ENCODE measurements around the gene NT5DC2.
A peak's percentile ranks its signal among the peaks of the same experiment; 100 is the strongest.

Gene NT5DC2

DNA sequence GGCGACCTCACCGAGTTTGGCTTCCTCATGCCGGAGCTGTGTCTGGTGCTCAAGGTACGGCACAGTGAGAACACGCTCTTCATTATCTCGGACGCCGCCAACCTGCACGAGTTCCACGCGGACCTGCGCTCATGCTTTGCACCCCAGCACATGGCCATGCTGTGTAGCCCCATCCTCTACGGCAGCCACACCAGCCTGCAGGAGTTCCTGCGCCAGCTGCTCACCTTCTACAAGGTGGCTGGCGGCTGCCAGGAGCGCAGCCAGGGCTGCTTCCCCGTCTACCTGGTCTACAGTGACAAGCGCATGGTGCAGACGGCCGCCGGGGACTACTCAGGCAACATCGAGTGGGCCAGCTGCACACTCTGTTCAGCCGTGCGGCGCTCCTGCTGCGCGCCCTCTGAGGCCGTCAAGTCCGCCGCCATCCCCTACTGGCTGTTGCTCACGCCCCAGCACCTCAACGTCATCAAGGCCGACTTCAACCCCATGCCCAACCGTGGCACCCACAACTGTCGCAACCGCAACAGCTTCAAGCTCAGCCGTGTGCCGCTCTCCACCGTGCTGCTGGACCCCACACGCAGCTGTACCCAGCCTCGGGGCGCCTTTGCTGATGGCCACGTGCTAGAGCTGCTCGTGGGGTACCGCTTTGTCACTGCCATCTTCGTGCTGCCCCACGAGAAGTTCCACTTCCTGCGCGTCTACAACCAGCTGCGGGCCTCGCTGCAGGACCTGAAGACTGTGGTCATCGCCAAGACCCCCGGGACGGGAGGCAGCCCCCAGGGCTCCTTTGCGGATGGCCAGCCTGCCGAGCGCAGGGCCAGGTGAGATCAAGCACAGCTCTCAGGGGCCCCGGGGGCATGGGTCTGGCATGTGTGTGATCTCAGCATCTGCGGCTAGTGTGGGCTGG is 45.6 kb downstream of the NT5DC2 start:
- DNase-seq: no peak

- DNase-seq: no peak
These were observed 46.4 kb downstream of the NT5DC2 start for GRCh38 chr3:52487050-52487787.

DNA sequence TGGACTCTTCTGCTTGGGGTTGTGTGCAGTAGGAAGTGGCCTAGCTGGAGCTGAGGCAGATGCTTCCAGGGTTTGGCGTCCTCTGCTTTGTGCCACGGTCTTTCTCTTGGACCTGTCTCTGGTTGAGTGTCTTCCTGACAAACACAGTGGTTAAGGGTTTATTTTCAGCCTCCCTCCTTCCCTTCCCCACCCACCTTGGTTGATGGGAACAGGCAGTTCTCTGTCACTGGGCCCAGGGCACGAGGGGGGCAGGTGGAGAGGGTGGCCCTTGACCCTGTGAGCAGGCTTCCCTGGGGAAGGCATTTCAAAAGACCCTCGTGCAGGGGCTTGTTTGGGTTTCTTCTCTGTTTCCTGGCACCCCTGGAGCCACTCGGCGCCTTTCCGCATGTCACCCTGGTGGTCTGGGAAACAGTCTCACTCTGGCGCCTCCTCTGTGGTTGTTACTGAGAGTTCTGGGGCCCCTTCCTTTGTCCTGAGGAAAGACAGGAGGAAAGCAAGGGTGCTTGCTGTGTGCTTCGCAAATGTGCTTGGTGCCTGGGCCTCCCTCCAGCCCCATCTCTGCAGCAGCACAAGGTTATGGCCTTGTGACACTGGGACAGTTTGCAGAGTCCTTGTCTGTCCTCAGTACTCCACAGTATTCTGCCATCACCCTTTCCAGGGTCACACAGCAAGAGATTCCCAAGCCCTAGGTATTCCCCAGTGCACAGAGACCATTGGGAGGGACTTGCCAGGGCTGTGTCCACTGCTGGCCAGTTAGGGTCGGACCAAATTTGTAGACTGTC is 48.8 kb downstream of the NT5DC2 start:
- DNase-seq: no peak

- no peak for DNase-seq
These were observed 49.9 kb downstream of the NT5DC2 start for GRCh38 chr3:52483577-52484381.

GRCh38 chr3:52483081-52483480 is 50.6 kb downstream of the NT5DC2 start:
- no peak for DNase-seq

DNA sequence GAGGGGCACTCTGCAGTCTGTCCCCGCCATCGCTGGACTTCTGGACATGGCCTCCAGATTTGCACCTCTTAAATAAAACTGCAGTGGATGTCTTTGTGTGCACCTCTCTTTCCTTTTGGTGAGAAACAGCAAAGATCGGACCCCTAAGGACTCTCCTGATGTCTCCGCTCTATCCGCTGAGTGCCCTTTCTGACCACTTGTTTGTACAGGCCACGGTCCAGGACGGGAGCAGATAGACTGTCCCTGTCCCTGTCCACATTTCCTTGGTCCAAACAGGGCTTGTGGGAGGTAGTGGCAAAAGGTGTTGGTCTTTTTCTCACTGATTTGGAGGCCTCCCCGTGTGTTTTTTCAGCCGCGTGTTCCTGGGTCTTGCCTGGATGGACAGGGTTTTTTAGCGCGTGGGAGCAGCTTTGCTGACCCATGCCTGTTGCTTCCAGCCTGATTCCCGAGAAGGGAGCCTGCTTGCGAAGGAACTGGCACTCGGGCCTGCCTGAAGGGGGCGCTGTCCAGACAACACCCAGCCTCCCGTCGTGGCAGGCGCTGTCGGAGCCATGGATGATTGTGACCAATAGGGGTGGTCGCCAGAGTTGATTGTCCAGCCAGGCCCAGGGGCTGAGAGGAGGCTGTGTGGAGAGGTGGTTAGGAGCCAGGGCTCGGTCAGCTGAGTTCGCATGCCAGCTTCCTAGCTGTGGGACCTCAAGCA is 51.7 kb downstream of the NT5DC2 start:
- peak; percentile 49 for DNase-seq

DNA sequence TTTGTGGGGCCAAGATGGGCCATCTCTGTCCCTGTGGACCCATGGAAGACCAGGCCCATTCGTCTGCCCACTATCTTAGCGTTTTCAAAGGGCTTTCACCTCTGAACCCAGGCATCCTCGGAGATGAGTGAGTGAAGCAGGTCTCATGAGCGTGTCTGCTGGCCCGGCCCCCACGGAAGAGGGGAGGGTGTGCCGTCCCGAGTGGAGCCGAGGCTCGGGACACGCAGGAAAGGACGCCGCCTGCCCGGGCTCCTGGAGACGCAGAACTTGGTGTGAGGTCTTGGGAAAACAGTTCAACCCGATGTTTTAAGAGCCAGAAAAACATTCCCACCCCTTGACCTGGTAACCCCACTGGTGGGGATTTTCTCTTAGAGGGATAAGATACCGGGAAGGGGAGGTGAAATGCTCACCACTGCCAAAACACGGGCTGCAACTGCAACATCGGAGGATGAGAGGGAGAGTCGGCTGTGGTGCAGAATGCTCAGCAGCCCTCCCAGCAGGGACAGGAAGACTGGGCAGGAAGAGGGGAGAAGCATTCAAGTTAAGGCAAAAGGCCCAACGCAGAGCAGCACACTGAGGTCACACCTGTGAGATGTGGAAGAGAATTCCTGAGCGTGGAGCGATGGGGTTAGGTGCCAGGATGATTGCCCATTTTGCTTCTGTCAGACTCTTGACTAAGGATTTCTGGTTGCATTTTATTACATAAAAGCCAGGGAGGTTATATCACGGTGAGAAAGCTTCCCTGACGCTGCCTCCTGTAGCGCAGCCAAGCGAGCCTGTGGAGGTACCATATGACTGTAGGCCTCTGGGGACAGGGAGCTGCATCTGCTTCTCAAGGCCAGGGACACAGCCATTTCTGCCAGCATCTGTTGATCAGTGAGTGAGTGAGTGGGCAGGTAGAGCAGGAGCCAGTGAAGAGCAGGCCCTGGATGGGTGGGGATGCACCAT is 52.6 kb downstream of the NT5DC2 start:
- peak; percentile 22 for DNase-seq

- DNase-seq: no peak
These were observed 53.6 kb downstream of the NT5DC2 start for GRCh38 chr3:52479877-52480575.

GRCh38 chr3:52479037-52479876 is 54.4 kb downstream of the NT5DC2 start:
- DNase-seq: no peak

DNA sequence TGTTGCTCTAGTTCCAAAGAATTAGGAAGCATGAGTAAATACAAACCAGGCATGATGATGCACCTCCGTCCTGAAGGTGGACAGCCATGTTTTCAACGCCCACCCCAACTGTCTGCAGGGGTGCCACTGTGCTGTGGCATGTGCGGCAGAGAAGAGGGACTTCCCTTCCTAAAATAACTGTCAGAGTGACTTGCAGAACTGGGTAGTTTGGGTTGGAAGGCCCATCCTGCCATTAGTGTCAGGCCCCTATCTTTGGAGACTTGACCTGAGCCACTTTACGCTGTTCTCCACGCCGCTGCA is 55.9 kb downstream of the NT5DC2 start:
- DNase-seq: no peak

DNA sequence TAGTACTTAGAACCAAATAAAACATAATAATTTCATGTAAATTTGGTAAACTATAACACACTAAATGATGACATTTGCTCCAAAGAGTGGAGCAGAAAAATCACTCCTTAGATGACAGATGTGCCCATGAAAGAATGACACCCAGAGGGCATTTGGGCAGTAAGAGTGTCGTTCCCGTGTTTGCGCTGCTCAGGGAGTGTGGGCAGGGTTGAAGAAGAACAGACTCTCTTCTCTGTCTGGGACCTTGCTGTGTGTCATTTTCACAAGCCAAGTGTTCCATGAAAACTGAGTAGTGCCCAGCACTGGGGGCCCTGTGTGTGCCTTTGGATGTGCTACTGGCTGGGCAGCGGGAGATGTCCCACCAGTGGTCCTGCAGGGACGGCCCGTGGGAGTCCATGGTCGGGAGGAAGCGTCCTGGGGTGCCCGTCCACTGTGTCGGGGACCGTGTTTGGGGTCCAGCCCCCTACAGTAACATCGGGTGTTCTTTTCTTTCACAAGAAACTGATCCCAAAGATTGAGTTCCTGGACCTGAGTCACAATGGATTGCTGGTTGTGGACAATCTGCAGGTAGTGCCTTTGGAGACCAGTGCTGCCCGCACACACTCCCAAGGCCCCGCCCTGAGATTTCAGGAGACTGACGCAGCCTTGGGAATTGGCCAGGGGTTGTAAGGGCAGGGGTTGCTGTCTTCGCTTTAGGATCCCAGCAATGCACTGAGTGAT is 56.4 kb downstream of the NT5DC2 start:
- DNase-seq: no peak

Measured in NCI-H82 (cell line).